Gastrocnemius medialis (tissue), 4 donors: ENCODE data around the gene KISS1R. TPM values are rescaled to one million over a fixed set of nuclear protein-coding genes. Genes with fewer than 3 reads are reported as not detected.
A peak's percentile ranks its signal among the peaks of the same experiment; 100 is the strongest.

Source experiments
- ATAC-seq, 2 donors: fragments of 150-250 bp; one replicate each; pipeline ENCODE4 v1.9.1; 2016
- DNase-seq, 2 donors: peaks; one replicate each; pipeline ENCODE4 v3.0.0-alpha.2; 2019
- H3K27ac ChIP-seq, 4 donors: fragments of 200-600 bp; sonication (generic); 1 replicate in 1 of 4; 2 replicates in 3 of 4; pipeline ENCODE4 v1.5.1; 2016 to 2018; ENCODE audit warnings: mild to moderate bottlenecking in 2 of 4, moderate library complexity in 1 of 4
- H3K27me3 ChIP-seq, 3 donors: fragments of 200-600 bp; sonication (generic) in 2 of 3; 1 replicate in 1 of 3; 2 replicates in 2 of 3; pipeline versions ENCODE4 v1.5.1 to v1.6.0; 2016 to 2019; ENCODE audit warnings: mild to moderate bottlenecking in 1 of 3, moderate library complexity in 1 of 3
- H3K36me3 ChIP-seq, 2 donors: fragments of 200-600 bp; sonication (generic) in 1 of 2; one replicate each; pipeline ENCODE4 v1.5.1; 2017 to 2018
- H3K4me1 ChIP-seq, 2 donors: fragments of 200-600 bp; sonication (generic) in 1 of 2; one replicate each; pipeline ENCODE4 v1.5.1; 2016 to 2017; ENCODE audit warnings: mild to moderate bottlenecking in 2 of 2
- H3K4me3 ChIP-seq, 4 donors: fragments of 200-600 bp; sonication (generic) in 3 of 4; 1 replicate in 1 of 4; 2 replicates in 3 of 4; pipeline ENCODE4 v1.5.1; 2016 to 2019; ENCODE audit warnings: mild to moderate bottlenecking in 2 of 4
- H3K9me3 ChIP-seq, 3 donors: fragments of 200-600 bp; sonication (generic) in 2 of 3; 1 replicate in 1 of 3; 2 replicates in 2 of 3; pipeline ENCODE4 v1.5.1; 2016 to 2019
- POLR2A ChIP-seq, 2 donors: fragments of 450-650 bp; IDR thresholded peaks; one replicate each; pipeline ENCODE4 v1.6.1; 2017; ENCODE audit warnings: antibody characterized with exemption in 2 of 2, mild to moderate bottlenecking in 2 of 2, moderate library complexity in 2 of 2
- in situ Hi-C, 4 donors: fragments of 200-750 bp; cut with MboI; loops; one replicate each; pipeline versions ENCODE4 v1.15.0 to v1.8.0; 2017; ENCODE audit warnings: low sequenced_read_pairs in 4 of 4
- intact Hi-C: fragments of 100-400 bp; cut with DNase I; formaldehyde crosslinking; loops from one replicate; pipeline ENCODE4 v1.15.1; 2023; ENCODE audit warnings: low total_unique reads
- total RNA-seq, 4 donors: library from RNA; depleted of rRNA; stranded (reverse); fragments of >200 nt; gene quantifications; one replicate each; pipeline versions ENCODE4 v1.1.0 to v1.2.3, GENCODE V29; 2016
- TF ChIP-seq, protein P1 (sequence below), 5 experiments: fragments of 450-650 bp in 3 of 5; fragments of 200-600 bp in 2 of 5; sonication (generic) in 2 of 5; IDR thresholded peaks in 4 of 5; conservative IDR thresholded peaks in 1 of 5; 1 replicate in 4 of 5; 2 replicates in 1 of 5; pipeline ENCODE4 v1.5.1; 2016 to 2019; ENCODE audit warnings: antibody characterized with exemption in 5 of 5, mild to moderate bottlenecking in 3 of 5, moderate library complexity in 3 of 5

Gene KISS1R
- total RNA-seq, 4 donors from 2014 or later, result not detected

DNA sequence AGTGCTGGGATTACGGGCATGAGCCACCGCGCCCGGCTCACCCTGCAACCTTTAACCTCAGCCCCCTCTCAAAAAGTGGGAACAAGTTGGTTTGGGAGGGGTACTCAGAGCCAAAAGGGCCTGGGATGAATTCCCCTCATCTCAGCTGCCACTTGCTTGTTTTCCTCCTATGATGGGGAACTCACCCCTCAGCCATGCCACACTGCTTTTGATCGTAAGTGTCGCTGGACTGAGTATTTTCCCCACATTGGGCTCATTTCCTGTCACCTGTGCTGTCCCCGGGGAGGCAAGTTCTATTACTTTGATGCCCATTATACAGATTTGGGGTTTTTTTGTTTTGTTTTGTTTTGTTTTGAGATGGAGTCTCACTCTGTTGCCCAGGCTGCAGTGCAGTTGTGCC, 10.7 kb upstream of the KISS1R start:
- ATAC-seq, result no peak
- no peak overlapping the region for H3K27ac ChIP-seq
- intact Hi-C loops, result no loop called here

DNA sequence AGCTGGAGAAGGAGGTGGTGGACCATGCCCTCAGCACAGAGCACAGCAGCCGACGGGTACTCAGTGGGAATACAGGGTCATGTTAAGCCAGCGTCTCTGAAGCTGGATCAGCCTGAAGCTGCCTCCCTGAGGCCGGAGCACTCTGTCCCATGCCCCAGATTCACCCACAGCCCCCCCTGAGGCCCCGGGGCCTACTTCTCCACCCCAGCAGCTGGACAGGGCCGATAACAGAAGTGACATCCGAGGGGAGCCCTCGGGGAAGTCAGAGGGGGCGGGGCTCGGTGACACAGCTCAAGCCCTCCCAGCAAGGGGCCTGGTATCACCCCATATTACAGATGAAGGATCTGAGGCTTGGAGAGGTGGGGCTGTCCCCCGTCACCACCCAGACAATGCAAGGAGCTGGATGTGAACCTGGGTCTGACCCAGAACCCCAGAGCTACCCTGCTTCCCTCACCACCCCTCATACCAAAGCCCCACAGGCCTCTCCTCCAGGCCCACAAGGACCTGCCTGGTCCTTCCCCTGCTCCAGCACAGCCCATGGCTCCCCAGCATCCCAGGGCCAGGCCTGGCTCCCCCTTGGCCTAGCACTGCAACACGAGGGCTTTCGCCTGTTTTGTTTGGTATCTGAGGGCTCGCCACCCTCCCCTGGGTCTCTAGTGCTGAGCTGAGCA, 9.8 kb upstream of the KISS1R start:
- H3K36me3 ChIP-seq, result no peaks in the 10 kb centered on the region
- H3K27me3 ChIP-seq, result no peaks in the 10 kb centered on the region
- DNase-seq, result no peak
- no peak overlapping the region for H3K4me3 ChIP-seq
- intact Hi-C loops, result no loop called here
- H3K4me1 ChIP-seq, result peaks cover 0 to 3% of the 10 kb centered on the region in 2 donors
- no peak for ATAC-seq
- in situ Hi-C loops, result no loop called here
- H3K9me3 ChIP-seq, result no peaks in the 10 kb centered on the region
- no peak for TF ChIP-seq POLR2A (IDR thresholded peaks at IDR 0.05)
- TF ChIP-seq, protein P1, sequence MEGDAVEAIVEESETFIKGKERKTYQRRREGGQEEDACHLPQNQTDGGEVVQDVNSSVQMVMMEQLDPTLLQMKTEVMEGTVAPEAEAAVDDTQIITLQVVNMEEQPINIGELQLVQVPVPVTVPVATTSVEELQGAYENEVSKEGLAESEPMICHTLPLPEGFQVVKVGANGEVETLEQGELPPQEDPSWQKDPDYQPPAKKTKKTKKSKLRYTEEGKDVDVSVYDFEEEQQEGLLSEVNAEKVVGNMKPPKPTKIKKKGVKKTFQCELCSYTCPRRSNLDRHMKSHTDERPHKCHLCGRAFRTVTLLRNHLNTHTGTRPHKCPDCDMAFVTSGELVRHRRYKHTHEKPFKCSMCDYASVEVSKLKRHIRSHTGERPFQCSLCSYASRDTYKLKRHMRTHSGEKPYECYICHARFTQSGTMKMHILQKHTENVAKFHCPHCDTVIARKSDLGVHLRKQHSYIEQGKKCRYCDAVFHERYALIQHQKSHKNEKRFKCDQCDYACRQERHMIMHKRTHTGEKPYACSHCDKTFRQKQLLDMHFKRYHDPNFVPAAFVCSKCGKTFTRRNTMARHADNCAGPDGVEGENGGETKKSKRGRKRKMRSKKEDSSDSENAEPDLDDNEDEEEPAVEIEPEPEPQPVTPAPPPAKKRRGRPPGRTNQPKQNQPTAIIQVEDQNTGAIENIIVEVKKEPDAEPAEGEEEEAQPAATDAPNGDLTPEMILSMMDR (IDR thresholded peaks at IDR 0.05 in 4 of 5, conservative IDR thresholded peaks at IDR 0.05 in 1 of 5), result no peak
- H3K27ac ChIP-seq, result no peak overlapping the region

More for the DNA sequence above, 10.7 kb upstream of the KISS1R start:
- TF ChIP-seq POLR2A (IDR thresholded peaks at IDR 0.05), result no peak
- Histone ChIP-seq H3K27me3 (no peaks in the 10 kb centered on the region), H3K4me1 (no peaks in the 10 kb centered on the region), H3K4me3 (no peak overlapping the region), H3K36me3 (peaks cover 0 to 5% of the 10 kb centered on the region in 2 donors), H3K9me3 (no peaks in the 10 kb centered on the region)
- no peak for DNase-seq
- in situ Hi-C loops, result no loop called here

DNA sequence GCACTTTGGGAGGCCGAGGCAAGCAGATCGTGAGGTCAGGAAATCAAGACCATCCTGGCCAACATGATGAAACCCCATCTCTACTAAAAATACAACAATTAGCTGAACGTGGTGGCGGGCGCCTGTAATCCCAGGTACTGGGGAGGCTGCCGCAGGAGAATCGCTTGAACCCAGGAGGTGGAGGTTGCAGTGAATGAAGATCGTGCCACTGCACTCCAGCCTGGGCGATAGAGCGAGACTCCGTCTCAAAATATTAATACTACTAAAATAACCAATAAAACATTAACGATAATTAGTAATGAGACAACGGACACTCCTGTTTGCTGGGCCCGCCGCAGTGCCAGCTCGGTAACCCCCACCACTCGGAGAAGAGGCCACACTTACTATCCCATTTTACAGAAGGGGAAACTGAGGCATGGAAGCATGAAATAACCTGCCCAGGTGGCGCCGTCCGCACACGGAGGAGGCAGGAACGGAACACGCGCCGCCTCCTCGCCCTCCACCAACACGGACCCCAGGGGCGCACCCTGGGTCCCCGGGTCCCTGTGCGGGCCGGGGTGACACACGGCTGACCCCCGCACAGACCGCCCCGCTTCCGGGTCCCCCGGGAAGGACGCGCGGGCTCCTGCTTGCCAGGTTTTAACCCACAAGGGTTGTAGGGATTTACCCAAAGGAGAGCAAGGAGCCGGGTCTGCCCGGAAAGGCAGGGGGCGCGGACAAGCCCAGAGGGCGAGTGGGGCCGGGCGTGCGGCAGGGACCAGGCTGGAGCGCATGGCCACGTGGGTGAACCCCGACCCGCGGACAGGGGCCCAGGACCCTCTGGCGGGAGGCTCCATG, 5.7 kb upstream of the KISS1R start:
- Histone ChIP-seq H3K27ac (no peak overlapping the region), H3K4me1 (peaks cover 4 to 11% of the 10 kb centered on the region in 2 donors), H3K27me3 (peaks cover 0 to 6% (median 4%) of the 10 kb centered on the region in 3 donors), H3K4me3 (no peak overlapping the region), H3K9me3 (no peaks in the 10 kb centered on the region), H3K36me3 (no peaks in the 10 kb centered on the region)
- ATAC-seq (no peak), DNase-seq (no peak)
- intact Hi-C loops, result no loop called here
- TF ChIP-seq, protein P1 (IDR thresholded peaks at IDR 0.05 in 4 of 5, conservative IDR thresholded peaks at IDR 0.05 in 1 of 5), result no peak
- no peak for TF ChIP-seq POLR2A (IDR thresholded peaks at IDR 0.05)
- in situ Hi-C loops, result no loop called here

DNA sequence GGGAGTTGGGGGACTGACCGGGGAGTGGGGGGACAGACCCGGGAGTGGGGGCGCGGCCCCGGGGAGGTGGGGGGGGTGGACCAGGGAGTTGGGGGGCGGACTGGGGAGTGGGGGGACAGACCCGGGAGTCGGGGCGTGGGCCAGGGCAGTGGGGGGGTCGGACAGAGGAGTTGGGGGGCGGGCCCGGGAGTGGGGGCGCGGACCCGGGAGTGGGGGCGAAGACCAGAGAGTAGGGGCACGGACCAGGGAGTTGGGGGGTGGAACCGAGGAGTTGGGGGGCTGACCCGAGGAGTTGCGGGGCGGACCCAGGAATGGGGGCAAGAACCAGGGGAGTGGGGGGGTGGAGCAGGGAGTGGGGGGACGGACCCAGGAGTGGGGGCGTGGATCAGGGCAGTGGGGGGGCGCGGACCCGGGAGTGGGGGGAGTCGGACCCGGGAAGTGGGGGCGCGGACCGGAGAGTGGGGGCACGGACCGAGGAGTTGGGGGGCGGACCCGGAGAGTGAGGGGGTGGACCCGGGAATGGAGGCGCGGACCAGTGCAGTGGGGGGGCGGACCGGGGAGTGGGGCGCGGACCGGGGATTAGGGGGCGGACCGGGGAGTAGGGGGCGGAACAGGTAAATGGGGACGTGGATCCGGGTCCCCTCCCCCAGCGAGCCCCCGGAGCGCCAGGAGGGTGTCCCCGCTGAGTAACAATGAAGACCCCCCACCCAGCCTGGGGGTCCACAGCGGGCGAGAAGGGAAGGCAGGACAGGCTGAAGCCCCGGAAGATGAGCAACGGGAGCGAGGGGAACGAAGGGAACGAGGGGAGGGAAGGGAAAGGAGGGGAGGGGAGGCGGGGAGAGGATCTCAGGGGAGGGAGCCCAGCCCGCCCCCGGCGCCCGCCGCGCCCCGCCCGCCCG, 4.7 kb upstream of the KISS1R start:
- ATAC-seq (peak; percentile 69 to 72), DNase-seq (no peak)
- Histone ChIP-seq H3K36me3 (no peaks in the 10 kb centered on the region), H3K9me3 (no peaks in the 10 kb centered on the region), H3K4me3 (peak overlapping the region; percentile 72 to 87 (median 82)), H3K27me3 (peaks cover 8 to 16% (median 14%) of the 10 kb centered on the region in 3 donors), H3K27ac (peak overlapping the region; percentile 63 to 85 (median 78)), H3K4me1 (peaks cover 4 to 16% of the 10 kb centered on the region in 2 donors)
- TF ChIP-seq, protein P1 (IDR thresholded peaks at IDR 0.05 in 4 of 5, conservative IDR thresholded peaks at IDR 0.05 in 1 of 5), result no peak
- no peak for TF ChIP-seq POLR2A (IDR thresholded peaks at IDR 0.05)
- intact Hi-C loops, result loop anchor here (1.0 kb wide), 1 partner anchor 19 kb away; the partner anchor contains the start of genes MED16 and RNU6-9
- in situ Hi-C loops, result no loop called here
